CD4-positive, alpha-beta T cell treated with Interleukin-15 for 4 hours (primary cell): ENCODE results near the gene ARHGAP9.
"Not testable (repeated sequence)": the region's sequence is repeated elsewhere in the genome, so short reads cannot be mapped to it uniquely, and the experiment has no call there.

Source experiments
- DNase-seq: peaks from one replicate; pipeline ENCODE4 v3.0.0-alpha.2; 2020; ENCODE audit warnings: low spot score

The ARHGAP9 gene

DNA sequence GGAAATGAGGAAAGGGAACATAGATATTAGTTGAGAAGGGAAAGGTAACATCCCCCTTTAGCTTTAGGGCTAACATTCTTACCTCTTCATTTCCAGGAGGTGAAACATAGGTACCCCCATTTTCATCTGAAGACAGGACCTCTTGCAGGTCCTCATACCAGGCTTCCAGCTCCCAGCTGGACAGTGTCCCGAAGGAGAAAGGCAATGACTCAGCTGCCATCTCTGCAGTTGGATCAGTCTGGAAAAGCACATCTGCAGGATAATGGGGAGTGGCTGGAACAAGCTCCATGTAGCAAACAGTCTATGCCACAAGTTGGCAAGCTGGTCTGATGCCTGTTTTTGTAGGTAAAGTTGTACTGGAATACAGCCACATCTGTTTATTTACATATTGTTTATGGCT, 37.5 kb upstream of the ARHGAP9 start:
- no peak for DNase-seq

DNA sequence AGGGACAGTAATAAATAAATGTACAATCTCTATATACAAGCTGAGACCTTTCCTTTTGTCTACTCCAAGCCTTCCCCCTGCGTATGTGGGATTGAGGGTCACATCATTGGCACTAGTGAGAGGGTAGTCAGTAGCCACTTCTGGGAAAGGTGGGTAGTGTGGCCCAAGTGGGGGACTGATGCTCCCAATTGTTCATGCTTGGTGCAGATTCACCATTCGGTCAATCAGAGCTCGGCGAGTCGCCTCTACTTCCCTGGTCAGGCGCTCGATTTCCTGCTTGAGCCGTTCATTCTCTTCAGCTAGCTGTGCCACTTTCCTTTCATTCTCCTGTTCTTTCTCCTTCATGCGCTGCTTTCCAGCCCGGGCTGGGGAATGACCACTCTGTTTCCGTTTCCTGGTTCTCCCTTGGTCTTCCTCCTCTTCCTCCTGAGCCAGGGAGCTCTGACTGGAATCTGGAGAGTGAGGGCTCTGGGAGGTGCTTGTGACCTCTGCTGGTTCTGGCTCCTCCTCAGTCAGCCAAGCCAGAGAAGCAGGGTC, 37.0 kb upstream of the ARHGAP9 start:
- DNase-seq: no peak

DNA sequence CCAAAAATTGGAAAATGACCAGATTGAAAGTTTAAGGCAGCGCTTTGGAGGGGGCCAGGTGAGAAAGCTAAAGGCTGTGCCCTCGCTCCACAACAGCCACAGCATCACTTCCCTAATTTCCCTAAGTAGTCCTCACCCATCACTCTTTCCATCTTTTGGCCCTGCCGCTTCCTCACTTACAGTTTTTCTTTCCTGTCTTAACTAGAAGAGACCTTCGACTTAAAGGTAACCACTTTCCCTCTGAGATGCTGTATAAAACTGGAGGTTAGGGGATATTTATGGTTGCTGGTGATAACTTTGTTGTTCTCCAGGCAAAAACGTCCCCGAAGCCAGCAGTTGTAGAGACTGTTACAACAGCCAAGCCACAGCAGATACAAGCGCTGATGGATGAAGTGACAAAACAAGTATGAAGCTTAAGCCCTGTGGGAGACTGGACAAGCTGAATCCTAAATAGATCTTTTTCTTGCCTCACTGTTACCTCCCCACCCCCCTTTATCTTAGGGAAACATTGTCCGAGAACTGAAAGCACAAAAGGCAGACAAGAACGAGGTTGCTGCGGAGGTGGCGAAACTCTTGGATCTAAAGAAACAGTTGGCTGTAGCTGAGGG, 36.4 kb upstream of the ARHGAP9 start:
- no peak for DNase-seq

DNA sequence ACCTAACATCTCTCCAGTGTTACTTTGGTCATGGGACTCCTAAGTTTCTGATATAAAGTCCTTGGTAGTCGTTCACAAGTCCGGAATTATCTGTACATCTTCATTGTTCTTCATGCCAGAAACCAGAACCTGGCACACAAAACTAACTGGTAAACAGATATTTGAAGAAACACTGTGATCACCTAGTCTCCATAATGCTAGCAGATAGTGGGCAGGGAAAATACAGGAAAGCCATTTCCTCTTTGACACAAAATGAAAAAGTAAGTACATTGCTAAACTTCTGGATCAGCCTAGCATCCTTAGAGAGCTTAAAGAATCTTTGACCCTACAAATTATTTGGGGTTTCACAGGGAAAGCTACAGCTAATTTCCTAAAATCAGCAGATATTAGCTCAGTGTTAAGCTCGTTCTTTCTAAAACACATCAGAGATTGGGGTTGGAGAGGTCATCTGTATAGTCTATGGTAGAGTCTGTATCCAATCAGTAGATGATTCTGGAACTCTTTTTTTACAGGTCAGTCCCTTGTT, 35.8 kb upstream of the ARHGAP9 start:
- no peak for DNase-seq

DNA sequence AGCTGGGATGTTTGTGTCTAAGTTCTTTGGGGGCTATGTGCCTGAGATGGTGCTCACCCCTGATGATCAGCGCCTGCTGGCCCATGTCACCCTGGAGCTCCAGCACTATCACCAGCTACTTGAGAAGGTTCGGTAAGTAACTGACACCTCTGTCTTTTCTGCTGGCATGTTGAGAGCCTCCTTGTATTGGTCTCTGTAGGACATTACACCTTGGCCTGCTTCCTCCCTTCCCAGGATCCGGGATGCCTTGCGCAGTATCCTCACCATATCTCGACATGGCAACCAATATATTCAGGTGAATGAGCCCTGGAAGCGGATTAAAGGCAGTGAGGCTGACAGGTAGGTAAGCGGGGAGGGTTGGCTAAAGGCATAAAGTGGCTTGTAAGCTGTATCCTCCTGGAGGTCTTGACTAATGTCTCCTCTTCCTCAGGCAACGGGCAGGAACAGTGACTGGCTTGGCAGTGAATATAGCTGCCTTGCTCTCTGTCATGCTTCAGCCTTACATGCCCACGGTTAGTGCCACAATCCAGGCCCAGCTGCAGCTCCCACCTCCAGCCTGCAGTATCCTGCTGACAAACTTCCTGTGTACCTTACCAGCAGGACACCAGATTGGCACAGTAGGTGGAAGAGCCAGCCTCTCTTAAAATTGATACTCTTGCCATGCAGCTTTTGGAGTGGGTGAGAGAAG, 35.2 kb upstream of the ARHGAP9 start:
- DNase-seq: no peak

DNA sequence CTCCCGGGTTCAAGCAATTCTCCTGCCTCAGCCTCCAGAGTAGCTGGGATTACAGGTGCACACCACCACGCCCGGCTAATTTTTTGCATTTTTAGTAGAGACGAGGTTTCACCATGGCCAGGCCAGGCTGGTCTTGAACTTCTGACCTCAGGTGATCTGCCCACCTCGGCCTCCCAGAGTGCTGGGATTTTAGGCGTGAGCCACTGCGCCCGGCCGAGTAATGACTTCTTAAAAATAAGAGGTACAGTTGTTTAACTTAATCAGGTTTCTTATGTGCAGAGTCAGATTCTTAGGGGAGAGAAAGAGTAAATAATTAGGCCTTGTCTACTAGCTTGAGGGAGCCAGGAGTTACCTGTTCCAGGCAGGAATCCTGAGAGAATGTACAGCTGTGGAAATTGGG, 34.6 kb upstream of the ARHGAP9 start:
- DNase-seq: not testable (repeated sequence)

DNA sequence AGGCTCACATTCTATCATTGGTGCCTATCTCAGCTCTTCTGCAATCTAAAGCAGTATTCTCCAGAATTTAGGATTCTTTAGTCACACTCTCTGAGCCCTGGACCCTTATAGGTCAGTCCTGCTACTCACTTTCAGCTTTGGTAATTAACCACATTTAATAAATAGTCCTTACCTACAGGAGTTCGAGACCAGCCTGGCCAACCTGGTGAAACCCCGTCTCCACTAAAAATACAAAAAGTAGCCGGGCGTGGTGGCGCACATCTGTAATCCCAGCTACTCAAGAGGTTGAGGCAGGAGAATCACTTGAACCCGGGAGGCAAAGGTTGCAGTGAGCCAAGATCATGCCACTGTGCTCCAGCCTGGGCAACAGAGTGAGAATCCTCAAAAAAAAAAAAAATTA, 34.0 kb upstream of the ARHGAP9 start:
- not testable (repeated sequence) for DNase-seq

DNA sequence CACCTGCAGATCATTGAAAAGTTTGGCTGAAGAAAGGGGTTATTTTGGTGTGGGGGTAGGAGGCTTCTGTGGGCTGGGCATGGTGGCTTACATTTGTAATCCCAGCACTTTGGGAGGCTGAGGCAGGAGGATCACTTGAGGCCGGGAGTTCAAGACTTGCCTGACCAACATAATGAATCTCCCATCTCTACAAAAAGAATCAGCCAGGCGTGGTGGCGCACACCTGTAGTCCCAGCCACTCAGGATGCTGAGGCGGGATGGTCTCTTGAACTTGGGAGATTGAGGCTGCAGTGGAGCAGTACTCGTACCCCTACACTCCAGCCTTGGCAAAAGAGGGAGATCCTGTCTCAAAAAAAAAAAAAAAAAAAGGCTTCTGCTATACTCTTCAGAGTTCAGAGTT, 33.6 kb upstream of the ARHGAP9 start:
- DNase-seq: no peak

DNA sequence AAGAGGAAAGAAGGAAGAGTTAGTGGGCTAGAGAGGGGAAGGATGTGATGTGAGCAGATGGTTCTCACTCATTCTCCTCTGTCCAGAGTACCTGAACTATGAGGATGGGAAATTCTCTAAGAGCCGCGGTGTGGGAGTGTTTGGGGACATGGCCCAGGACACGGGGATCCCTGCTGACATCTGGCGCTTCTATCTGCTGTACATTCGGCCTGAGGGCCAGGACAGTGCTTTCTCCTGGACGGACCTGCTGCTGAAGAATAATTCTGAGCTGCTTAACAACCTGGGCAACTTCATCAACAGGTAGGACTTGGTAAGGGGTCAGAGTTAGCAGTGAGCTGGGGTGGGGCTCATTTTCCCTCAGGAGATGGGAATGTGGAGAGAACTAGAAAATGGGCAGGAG, 33.0 kb upstream of the ARHGAP9 start:
- DNase-seq: no peak

DNA sequence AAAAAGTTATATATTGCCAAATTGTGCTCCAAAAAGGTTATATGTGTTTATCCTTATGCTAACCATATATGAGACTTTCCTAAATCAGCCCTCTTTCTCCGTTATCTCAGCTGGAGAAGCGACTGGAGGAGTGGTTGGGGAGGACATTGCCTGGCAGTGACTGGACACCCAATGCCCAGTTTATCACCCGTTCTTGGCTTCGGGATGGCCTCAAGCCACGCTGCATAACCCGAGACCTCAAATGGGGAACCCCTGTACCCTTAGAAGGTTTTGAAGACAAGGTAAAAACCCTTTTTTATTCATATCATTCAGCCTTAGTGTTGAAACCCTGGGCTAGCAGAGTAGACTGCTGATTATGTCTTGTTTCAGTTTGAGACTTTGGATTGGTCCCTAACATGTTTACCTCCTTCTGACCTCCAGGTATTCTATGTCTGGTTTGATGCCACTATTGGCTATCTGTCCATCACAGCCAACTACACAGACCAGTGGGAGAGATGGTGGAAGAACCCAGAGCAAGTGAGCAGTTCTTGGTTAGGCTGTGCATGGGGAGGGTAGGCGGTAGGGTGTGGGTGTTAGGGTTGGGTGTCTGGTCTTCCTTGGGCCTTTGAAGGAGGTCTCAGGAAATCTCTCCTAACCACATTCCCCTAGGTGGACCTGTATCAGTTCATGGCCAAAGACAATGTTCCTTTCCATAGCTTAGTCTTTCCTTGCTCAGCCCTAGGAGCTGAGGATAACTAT, 32.1 kb upstream of the ARHGAP9 start:
- no peak for DNase-seq

DNA sequence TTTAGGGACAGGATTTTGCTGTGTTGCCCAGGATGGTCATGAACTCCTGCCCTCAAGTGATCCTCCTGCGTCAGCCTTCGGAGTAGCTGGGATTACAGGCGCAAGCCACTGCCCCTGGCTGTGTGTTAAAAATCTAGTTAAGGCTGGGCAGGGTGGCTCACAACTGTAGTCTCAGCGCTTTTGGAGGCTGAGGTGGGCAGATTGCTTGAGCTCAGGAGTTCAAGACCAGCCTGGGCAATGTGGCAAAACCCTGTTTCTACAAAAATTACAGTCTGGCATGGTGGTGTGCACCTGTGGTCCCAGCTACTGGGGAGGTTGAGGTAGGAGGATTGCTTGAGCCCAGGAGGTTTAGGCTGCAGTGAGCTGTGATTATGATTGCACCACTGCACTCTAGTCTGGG, 31.5 kb upstream of the ARHGAP9 start:
- DNase-seq: no peak

DNA sequence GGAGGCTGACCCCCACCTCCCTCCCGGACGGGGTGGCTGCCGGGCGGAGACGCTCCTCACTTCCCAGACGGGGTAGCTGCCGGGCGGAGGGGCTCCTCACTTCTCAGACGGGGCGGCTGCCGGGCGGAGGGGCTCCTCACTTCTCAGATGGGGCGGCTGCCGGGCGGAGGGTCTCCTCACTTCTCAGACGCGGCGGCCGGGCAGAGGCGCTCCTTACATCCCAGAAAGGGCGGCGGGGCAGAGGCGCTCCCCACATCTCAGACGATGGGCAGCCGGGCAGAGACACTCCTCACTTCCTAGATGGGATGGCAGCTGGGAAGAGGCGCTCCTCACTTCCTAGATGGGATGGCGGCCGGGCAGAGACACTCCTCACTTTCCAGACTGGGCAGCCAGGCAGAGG, 28.1 kb upstream of the ARHGAP9 start:
- not testable (repeated sequence) for DNase-seq

DNA sequence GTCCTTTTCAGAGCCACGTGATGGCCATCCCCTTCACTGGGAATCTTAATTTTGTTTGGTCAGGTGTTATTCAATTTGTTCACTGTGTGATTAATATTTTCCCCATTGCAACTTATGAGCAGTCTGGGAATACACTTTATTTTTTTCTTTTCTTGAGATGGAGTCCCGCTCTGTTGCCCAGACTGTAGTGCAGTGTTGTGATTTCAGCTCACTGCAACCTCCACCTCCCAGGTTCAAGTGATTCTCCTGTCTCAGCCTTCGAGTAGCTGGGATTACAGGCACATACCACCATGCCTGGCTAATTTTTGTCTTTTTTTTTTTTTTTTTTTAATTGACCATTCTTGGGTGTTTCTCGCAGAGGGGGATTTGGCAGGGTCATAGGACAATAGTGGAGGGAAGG, 26.9 kb upstream of the ARHGAP9 start:
- not testable (repeated sequence) for DNase-seq

DNA sequence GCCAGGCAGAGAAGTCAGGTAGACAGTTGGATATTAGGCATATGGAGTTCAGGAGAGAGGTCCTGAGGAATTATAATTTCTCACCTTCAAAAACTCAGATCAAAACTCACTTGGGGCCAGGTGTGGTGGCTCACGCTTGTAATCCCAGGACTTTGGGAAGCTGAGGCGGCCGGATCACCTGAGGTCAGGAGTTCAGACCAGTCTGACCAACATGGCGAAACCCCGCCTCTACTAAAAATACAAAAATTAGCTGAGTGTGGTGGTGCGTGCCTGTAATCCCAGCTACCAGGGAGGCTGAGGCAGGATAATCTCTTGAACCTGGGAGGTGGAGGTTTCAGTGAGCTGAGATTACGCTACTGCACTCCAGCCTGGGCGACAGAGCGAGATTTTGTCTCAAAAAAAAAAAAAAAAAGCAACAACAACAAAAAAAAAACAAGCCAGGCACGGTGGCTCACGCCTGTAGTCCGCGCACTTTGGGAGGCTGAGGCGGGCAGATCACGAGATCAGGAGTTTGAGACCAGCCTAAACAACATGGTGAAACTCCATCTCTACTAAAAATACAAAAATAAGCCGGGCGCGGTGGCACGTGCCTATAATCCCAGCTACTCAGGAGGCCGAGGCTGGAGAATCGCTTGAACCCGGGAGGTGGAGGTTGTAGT, 22.8 kb upstream of the ARHGAP9 start:
- DNase-seq: not testable (repeated sequence)

DNA sequence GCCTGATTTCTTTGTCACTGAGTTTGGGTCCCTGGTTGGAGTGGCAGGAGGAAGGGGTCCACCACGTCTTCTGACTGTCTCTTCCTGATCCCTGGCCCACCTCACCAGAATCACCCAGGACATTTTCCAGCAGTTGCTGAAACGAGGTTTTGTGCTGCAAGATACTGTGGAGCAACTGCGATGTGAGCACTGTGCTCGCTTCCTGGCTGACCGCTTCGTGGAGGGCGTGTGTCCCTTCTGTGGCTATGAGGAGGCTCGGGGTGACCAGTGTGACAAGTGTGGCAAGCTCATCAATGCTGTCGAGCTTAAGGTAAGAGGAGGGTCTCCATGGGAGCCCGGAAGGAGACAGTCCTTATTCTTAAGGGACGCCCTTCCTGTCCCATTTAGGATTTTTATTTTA, 20.5 kb upstream of the ARHGAP9 start:
- DNase-seq: no peak

DNA sequence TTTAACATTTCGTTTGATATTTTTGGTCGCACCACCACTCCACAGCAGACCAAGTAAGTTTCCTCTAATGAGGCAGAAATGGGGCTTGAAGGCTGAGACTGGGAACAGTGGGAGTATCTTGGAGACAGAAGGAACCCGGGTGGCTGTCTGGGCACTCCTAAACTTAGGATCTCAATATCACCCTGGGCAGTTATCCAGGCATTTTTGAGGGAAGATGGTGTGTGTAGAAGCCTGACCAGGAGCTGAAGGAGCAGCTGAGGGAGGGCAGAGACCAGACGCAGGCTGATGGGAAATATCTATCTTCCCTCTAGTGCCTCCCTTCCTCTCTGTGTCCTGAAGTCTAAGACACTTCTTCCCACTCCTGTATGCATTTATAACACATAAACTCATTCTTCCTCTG, 18.9 kb upstream of the ARHGAP9 start:
- no peak for DNase-seq

DNA sequence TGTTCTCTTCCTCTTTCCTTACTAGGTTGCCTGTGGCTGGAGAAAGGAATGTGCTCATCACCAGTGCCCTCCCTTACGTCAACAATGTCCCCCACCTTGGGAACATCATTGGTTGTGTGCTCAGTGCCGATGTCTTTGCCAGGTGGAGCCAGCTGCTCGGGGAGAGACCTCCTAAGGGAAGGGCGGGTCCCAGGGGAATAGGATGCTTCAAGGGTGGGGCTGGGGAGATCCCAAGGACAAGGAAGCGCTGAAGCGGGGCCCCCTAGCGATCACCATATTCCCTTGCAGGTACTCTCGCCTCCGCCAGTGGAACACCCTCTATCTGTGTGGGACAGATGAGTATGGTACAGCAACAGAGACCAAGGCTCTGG, 18.5 kb upstream of the ARHGAP9 start:
- DNase-seq: no peak

DNA sequence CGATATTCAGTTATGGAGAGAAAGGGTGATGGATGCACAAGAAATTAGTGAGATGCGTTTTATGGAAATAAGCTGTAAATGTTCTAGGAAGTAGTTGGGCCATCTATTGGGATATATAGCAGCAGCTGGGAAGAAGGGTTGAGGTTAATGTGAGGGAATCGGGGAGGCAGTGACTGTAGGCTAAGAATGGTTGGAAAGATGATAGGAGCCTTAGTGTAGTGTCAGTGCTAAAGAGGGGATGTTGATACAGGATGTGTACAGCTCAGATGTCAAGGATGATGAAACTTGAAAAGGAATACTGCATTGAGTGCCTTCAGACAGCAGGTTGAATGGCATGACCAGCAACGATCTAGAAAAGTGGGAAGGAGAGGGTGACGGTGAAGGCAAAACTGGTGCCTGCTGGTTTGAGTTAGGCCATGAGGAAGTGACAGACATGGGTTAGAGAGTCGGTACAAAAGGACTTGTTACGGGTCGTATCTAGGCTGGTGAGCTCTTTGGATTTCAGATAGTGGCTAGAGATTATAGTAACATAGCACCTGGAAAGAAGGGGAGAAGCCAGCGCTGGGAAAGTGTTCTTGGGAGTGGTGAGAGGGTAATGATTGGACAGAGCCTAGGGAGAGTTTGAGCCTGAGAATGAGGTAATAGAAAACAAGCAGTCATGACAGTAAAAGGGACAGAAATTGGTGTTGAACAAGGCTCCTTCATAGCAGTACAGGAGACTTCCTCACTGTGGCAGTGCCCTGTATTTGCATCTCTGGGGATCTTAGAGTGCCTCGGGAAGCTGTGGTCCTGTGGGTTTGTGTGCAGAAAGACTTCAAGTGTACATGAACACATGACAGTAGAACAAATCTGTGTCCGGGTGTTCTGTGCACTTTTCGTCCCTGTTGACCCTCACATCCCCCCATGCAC, 17.8 kb upstream of the ARHGAP9 start:
- no peak for DNase-seq

DNA sequence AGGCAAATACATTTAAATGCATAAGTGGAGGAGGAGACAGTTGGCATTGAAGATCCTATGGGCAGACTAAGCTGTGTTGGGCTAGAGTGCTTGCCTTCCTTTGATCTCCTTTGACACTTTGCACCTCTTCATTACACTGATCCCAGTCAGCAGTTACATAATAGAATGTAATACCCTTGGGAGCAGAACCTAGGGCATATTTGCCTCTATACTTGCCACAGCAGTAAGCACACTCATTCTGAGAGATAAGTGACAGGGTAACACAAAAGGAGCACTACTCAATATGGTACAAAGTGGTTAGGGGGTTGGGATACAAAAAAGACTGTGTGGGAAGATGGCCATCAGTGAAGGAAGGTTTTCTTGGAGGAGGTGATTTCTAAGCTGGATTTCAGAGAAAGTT, 17.2 kb upstream of the ARHGAP9 start:
- DNase-seq: no peak

DNA sequence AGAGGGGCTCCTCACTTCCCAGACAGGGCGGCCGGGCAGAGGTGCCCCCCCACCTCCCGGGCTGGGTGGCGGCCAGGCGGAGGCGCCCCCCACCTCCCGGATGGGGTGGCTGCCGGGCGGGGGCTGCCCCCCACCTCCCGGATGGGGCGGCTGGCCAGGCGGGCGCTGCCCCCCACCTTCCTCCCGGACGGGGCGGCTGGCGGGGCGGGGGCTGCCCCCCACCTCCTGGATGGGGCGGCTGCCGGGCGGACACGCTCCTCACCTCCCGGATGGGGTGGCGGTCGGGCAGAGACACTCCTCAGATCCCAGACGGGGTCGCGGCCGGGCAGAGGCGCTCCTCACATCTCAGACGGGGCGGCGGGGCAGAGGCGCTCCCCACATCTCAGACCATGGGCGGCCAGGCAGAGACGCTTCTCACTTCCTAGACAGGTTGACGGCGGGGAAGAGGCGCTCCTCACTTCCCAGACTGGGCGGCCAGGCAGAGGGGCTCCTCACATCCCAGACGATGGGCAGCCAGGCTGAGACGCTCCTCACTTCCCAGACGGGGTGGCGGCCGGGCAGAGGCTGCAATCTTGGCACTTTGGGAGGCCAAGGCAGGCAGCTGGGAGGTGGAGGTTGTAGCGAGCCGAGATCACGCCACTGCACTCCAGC, 15.5 kb upstream of the ARHGAP9 start:
- DNase-seq: not testable (repeated sequence)
